GM20431 (cell line): ENCODE measurements around the gene NUP133.
"Not testable (repeated sequence)": the region's sequence is repeated elsewhere in the genome, so short reads cannot be mapped to it uniquely, and the experiment has no call there.

ENCODE experiments used
- in situ Hi-C: fragments of 300-500 bp; cut with MseI, MboI; formaldehyde crosslinking; loops from one replicate; pipeline ENCODE4 v1.15.0; 2020; ENCODE audit warnings: low sequenced_read_pairs; ENCODE audit not compliant: unreplicated experiment

The NUP133 gene

GRCh38 chr1:229511201-229511600, 3.1 kb upstream of the NUP133 start:
- in situ Hi-C loops = not testable (repeated sequence)

- in situ Hi-C loops = no loop called here
Observed at GRCh38 chr1:229509576-229509975, 1.4 kb upstream of the NUP133 start.

- in situ Hi-C loops = no loop called here
Observed at GRCh38 chr1:229508823-229509337, 739 bp upstream of the NUP133 start.

- in situ Hi-C loops = no loop called here
Observed at GRCh38 chr1:229507502-229507901, 639 bp downstream of the NUP133 start.

- in situ Hi-C loops = no loop called here
Observed at GRCh38 chr1:229506633-229507032, 1.5 kb downstream of the NUP133 start.

- in situ Hi-C loops = loop anchor here (25.0 kb wide), 1 partner anchor 233 kb away; the partner anchor contains the start of gene RAB4A
Observed at GRCh38 chr1:229495782-229496181, 12.4 kb downstream of the NUP133 start.

- in situ Hi-C loops = loop anchor here (25.0 kb wide), 1 partner anchor 225 kb away; the partner anchor contains the start of gene RAB4A
Observed at GRCh38 chr1:229487181-229487580, 21.0 kb downstream of the NUP133 start.

- in situ Hi-C loops = loop anchor here (25.0 kb wide), 1 partner anchor 223 kb away; the partner anchor contains the start of gene RAB4A
Observed at GRCh38 chr1:229485318-229485717, 22.8 kb downstream of the NUP133 start.

- in situ Hi-C loops = loop anchor here (25.0 kb wide), 1 partner anchor 220 kb away; the partner anchor contains the start of gene RAB4A
Observed at GRCh38 chr1:229482511-229482910, 25.6 kb downstream of the NUP133 start.

GRCh38 chr1:229480495-229480894, 27.6 kb downstream of the NUP133 start:
- in situ Hi-C loops = loop anchor here (25.0 kb wide), 1 partner anchor 218 kb away; the partner anchor contains the start of gene RAB4A

GRCh38 chr1:229479660-229480399, 28.3 kb downstream of the NUP133 start:
- in situ Hi-C loops = loop anchor here (25.0 kb wide), 1 partner anchor 218 kb away; the partner anchor contains the start of gene RAB4A

- in situ Hi-C loops = loop anchor here (25.0 kb wide), 1 partner anchor 217 kb away; the partner anchor contains the start of gene RAB4A
Observed at GRCh38 chr1:229478852-229479251, 29.3 kb downstream of the NUP133 start.

GRCh38 chr1:229475859-229476258, 32.3 kb downstream of the NUP133 start:
- in situ Hi-C loops = loop anchor here (25.0 kb wide), 1 partner anchor 214 kb away; the partner anchor contains the start of gene RAB4A

GRCh38 chr1:229474509-229474908, 33.6 kb downstream of the NUP133 start:
- in situ Hi-C loops = no loop called here

GRCh38 chr1:229471175-229471574, 37.0 kb downstream of the NUP133 start:
- in situ Hi-C loops = no loop called here

GRCh38 chr1:229470406-229471043, 37.6 kb downstream of the NUP133 start:
- in situ Hi-C loops = no loop called here

GRCh38 chr1:229466887-229467286, 41.3 kb downstream of the NUP133 start:
- in situ Hi-C loops = no loop called here

GRCh38 chr1:229464672-229465071, 43.5 kb downstream of the NUP133 start:
- in situ Hi-C loops = no loop called here

- in situ Hi-C loops = no loop called here
Observed at GRCh38 chr1:229461032-229461668, 47.0 kb downstream of the NUP133 start.

GRCh38 chr1:229459815-229460214, 48.3 kb downstream of the NUP133 start:
- in situ Hi-C loops = no loop called here
